ENCODE measurements around the gene ADGRV1. TPM values are rescaled to one million over a fixed set of nuclear protein-coding genes. Genes with fewer than 3 reads are reported as not detected.
"Not testable (repeated sequence)": the region's sequence is repeated elsewhere in the genome, so short reads cannot be mapped to it uniquely, and the experiment has no call there.

The ADGRV1 gene
- total RNA-seq, 1 experiment from 2014 or later: 6.8 TPM

GRCh38 chr5:90916947-90917800 lies 358.6 kb downstream of the ADGRV1 start:
- POLR2A ChIA-PET (ENCODE audit: low non-redundant PET): no interaction called here
- H3K27me3 ChIP-seq (replicated peaks; ENCODE audit: insufficient read depth, low read depth, low read length, poor library complexity): no peaks in the 10 kb centered on the region
- CTCF ChIA-PET: no interaction called here
- BruUV-seq (replicated peaks): no TSS peak
- no peak for TF ChIP-seq CTCF (conservative IDR thresholded peaks at IDR 0.05; ENCODE audit: low read depth, low read length)
- no peak for TF ChIP-seq EZH2 (IDR thresholded peaks at IDR 0.05; ENCODE audit: borderline replicate concordance, low read depth, low read length, poor library complexity, severe bottlenecking)
- no peaks in the 10 kb centered on the region for H3K9me3 ChIP-seq (ENCODE audit: low read depth, low read length, poor library complexity, severe bottlenecking)
- H3K36me3 ChIP-seq (ENCODE audit: insufficient read depth, low read length, poor library complexity, severe bottlenecking): no peaks in the 10 kb centered on the region
- DNase-seq (ENCODE audit: low spot score): no peak
- intact Hi-C loops (cut with micrococcal nuclease; ENCODE audit: unreplicated experiment): no loop called here
- H3K27ac ChIP-seq (ENCODE audit: low read depth, low read length, poor library complexity, severe bottlenecking): no peak overlapping the region
- H3K4me1 ChIP-seq (ENCODE audit: insufficient read depth, low read length, poor library complexity, severe bottlenecking): peaks cover 9% of the 10 kb centered on the region
- H3K4me3 ChIP-seq (ENCODE audit: low read depth, low read length, poor library complexity, severe bottlenecking): no peak overlapping the region

GRCh38 chr5:90917928-90918668 lies 359.5 kb downstream of the ADGRV1 start:
- Histone ChIP-seq H3K27ac (ENCODE audit: low read depth, low read length, poor library complexity, severe bottlenecking) (no peak overlapping the region), H3K4me3 (ENCODE audit: low read depth, low read length, poor library complexity, severe bottlenecking) (no peak overlapping the region), H3K27me3 (replicated peaks; ENCODE audit: insufficient read depth, low read depth, low read length, poor library complexity) (no peaks in the 10 kb centered on the region), H3K4me1 (ENCODE audit: insufficient read depth, low read length, poor library complexity, severe bottlenecking) (peaks cover 9% of the 10 kb centered on the region), H3K36me3 (ENCODE audit: insufficient read depth, low read length, poor library complexity, severe bottlenecking) (no peaks in the 10 kb centered on the region), H3K9me3 (ENCODE audit: low read depth, low read length, poor library complexity, severe bottlenecking) (no peaks in the 10 kb centered on the region)
- ChIA-PET CTCF (no interaction called here), POLR2A (ENCODE audit: low non-redundant PET) (no interaction called here)
- BruUV-seq (replicated peaks): no TSS peak
- TF ChIP-seq EZH2 (IDR thresholded peaks at IDR 0.05; ENCODE audit: borderline replicate concordance, low read depth, low read length, poor library complexity, severe bottlenecking) (no peak), CTCF (conservative IDR thresholded peaks at IDR 0.05; ENCODE audit: low read depth, low read length) (no peak)
- DNase-seq (ENCODE audit: low spot score): no peak
- intact Hi-C loops (cut with micrococcal nuclease; ENCODE audit: unreplicated experiment): no loop called here

- no peak overlapping the region for H3K27ac ChIP-seq (ENCODE audit: low read depth, low read length, poor library complexity, severe bottlenecking)
- H3K36me3 ChIP-seq (ENCODE audit: insufficient read depth, low read length, poor library complexity, severe bottlenecking): no peaks in the 10 kb centered on the region
- H3K9me3 ChIP-seq (ENCODE audit: low read depth, low read length, poor library complexity, severe bottlenecking): no peaks in the 10 kb centered on the region
- ChIA-PET CTCF (no interaction called here), POLR2A (ENCODE audit: low non-redundant PET) (no interaction called here)
- intact Hi-C loops (cut with micrococcal nuclease; ENCODE audit: unreplicated experiment): no loop called here
- no TSS peak for BruUV-seq (replicated peaks)
- H3K4me1 ChIP-seq (ENCODE audit: insufficient read depth, low read length, poor library complexity, severe bottlenecking): peaks cover 9% of the 10 kb centered on the region
- no peak overlapping the region for H3K4me3 ChIP-seq (ENCODE audit: low read depth, low read length, poor library complexity, severe bottlenecking)
- peak; percentile 27 for DNase-seq (ENCODE audit: low spot score)
- TF ChIP-seq CTCF (conservative IDR thresholded peaks at IDR 0.05; ENCODE audit: low read depth, low read length) (no peak), EZH2 (IDR thresholded peaks at IDR 0.05; ENCODE audit: borderline replicate concordance, low read depth, low read length, poor library complexity, severe bottlenecking) (no peak)
- no peaks in the 10 kb centered on the region for H3K27me3 ChIP-seq (replicated peaks; ENCODE audit: insufficient read depth, low read depth, low read length, poor library complexity)
Measured at GRCh38 chr5:90921418-90921973, 362.9 kb downstream of the ADGRV1 start.

GRCh38 chr5:90924222-90924621 lies 365.6 kb downstream of the ADGRV1 start:
- H3K9me3 ChIP-seq (ENCODE audit: low read depth, low read length, poor library complexity, severe bottlenecking); H3K27me3 ChIP-seq (replicated peaks; ENCODE audit: insufficient read depth, low read depth, low read length, poor library complexity); DNase-seq (ENCODE audit: low spot score); POLR2A ChIA-PET (ENCODE audit: low non-redundant PET); H3K36me3 ChIP-seq (ENCODE audit: insufficient read depth, low read length, poor library complexity, severe bottlenecking); H3K4me1 ChIP-seq (ENCODE audit: insufficient read depth, low read length, poor library complexity, severe bottlenecking); intact Hi-C loops (cut with micrococcal nuclease; ENCODE audit: unreplicated experiment); CTCF ChIA-PET; H3K27ac ChIP-seq (ENCODE audit: low read depth, low read length, poor library complexity, severe bottlenecking); H3K4me3 ChIP-seq (ENCODE audit: low read depth, low read length, poor library complexity, severe bottlenecking); BruUV-seq (replicated peaks): not testable (repeated sequence)

Data from A673 (cell line).